ENCODE measurements around the gene HYLS1.
"Not testable (repeated sequence)": the region's sequence is repeated elsewhere in the genome, so short reads cannot be mapped to it uniquely, and the experiment has no call there.

The HYLS1 gene, protein sequence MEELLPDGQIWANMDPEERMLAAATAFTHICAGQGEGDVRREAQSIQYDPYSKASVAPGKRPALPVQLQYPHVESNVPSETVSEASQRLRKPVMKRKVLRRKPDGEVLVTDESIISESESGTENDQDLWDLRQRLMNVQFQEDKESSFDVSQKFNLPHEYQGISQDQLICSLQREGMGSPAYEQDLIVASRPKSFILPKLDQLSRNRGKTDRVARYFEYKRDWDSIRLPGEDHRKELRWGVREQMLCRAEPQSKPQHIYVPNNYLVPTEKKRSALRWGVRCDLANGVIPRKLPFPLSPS

DNA sequence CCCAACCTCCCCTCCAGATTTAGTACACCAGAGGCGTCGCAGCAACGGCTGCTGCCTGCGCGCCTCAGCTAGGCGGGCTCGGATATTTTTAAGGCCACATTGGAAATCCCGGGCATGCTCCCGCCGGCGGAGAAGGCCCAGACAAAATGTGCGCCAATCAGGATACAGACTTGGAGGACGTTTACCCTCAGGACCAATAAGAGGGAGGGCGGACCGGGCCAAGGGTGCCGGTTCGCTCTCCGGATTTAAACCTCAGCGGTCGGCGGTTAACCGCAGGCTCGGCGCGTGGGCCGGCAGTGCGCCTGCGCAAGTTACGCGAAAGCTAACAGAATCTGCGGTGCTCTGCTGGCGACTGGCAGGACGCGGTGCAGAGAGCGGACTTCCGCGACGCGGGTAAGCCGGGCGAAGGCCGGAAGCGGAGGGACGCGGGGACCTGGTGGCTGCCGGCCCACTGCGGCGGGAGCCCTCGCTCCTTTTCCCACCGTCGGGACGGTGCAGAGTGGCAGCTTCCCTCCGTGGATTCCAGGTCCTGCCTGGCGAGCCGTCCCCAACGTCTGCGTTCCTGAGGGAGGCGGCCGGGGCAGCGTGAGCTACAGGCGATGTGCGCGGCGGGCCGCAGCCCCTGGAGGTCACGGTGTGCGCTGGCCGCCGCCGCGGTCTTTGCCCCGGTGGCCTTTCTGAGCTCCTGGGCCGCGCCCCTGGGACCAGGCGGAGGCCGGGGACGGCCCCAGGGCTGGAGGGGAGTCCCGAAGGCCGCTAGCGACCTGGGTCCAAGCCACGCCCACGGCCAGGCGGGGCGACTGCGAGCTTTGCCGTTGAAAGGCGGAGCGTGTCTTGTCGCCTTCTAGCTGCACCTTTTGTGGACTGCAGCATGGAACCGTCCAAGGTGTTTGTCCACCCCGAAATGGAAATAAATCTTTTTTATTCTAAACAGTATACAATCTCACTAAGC lies at the start of gene HYLS1:
HYLS1 (plus strand) TSS at position 296 of the 952 bp plus-strand sequence. CDS start 11,701 bp downstream, outside the sequence.
- peak; percentile 95 for DNase-seq
- no peak for TF ChIP-seq GATA1 (IDR thresholded peaks at IDR 0.05; ENCODE audit: low read depth, low read length)
- peak; percentile 85 for TF ChIP-seq POLR2A (IDR thresholded peaks at IDR 0.05; ENCODE audit: low read length)

DNA sequence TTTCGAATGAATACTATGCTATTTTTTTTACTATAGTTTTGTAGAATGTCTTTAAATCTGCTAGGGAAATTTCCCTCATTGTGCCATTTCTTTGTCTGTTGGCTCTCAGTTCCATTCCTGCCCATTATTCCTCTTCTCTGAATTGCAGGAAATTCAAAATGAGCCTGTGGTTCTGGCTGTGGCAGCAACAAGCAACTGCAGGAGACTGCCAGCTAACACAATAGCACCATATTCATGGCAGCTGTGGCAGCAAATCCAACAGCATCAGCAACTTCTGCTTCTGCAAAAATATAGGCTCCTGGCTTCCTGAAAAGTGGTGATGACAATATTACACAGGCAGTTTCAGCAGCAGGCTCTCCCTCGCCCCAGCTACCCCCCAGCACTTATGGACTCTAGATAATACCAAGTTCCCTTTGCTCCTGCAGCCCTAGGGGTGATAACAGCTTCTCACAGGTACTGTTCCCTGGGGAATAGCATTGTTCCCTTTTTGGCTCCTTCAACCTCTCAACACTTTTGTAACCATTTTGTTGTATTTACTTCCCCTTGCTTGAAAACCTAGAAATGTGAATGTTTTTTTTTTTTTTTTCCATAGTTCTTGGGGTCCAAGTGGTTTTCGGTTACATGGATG lies 45.0 kb upstream of the HYLS1 start:
- no peak for DNase-seq
- TF ChIP-seq GATA1 (IDR thresholded peaks at IDR 0.05; ENCODE audit: low read depth, low read length) (no peak), POLR2A (IDR thresholded peaks at IDR 0.05; ENCODE audit: low read length) (no peak)

DNA sequence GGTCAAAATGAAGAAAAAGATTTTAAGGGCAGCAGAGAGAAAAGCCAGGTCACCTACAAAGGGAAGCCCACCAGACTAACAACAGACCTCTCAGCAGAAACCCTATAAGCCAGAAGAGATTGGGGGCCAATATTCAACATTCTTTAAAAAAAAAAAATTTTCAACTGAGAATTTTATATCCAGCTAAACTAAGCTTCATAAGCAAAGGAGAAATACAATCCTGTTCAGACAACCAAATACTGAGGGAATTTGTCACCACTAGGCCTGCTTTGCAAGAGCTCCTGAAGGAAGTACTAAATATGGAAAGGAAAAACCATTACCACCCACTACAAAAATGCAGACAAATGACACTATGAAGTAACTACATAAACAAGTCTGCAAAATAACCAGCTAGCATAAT lies 41.3 kb upstream of the HYLS1 start:
- DNase-seq, result no peak
- TF ChIP-seq GATA1 (IDR thresholded peaks at IDR 0.05; ENCODE audit: low read depth, low read length) (no peak), POLR2A (IDR thresholded peaks at IDR 0.05; ENCODE audit: low read length) (no peak)

DNA sequence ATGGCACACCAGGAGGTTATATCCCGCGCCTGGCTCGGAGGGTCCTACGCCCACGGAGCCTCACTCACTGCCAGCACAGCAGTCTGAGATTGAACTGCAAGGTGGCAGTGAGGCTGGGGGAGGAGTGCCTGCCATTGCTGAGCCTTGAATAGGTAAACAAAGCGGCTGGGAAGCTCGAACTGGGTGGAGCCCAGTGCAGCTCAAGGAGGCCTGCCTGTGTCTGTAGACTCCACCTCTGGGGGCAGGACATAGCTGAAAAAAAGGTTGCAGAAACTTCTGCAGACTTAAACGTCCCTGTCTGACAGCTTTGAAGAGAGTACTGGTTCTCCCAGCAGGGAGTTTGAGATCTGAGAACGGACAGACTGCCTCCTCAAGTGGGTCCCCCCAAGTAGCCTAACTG lies 29.8 kb upstream of the HYLS1 start:
- DNase-seq, result not testable (repeated sequence)

GRCh38 chr11:125862786-125863185 lies 24.7 kb upstream of the HYLS1 start:
- DNase-seq, result not testable (repeated sequence)

DNA sequence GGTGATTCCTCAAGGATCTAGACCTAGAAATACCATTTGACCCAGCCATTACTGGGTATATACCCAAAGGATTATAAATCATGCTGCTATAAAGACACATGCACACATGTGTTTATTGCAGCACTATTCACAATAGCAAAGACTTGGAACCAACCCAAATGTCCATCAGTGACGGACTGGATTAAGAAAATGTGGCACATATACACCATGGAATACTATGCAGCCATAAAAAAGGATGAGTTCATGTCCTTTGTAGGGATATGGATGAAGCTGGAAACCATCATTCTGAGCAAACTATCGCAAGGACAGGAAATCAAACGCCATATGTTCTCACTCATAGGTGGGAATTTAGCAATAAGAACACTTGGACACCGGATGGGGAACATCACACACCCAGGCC lies 22.1 kb upstream of the HYLS1 start:
- DNase-seq, result not testable (repeated sequence)

- TF ChIP-seq GATA1 (IDR thresholded peaks at IDR 0.05; ENCODE audit: low read depth, low read length), result no peak
- TF ChIP-seq POLR2A (IDR thresholded peaks at IDR 0.05; ENCODE audit: low read length), result no peak
- no peak for DNase-seq
These were observed 17.9 kb upstream of the HYLS1 start for GRCh38 chr11:125869521-125869920.

DNA sequence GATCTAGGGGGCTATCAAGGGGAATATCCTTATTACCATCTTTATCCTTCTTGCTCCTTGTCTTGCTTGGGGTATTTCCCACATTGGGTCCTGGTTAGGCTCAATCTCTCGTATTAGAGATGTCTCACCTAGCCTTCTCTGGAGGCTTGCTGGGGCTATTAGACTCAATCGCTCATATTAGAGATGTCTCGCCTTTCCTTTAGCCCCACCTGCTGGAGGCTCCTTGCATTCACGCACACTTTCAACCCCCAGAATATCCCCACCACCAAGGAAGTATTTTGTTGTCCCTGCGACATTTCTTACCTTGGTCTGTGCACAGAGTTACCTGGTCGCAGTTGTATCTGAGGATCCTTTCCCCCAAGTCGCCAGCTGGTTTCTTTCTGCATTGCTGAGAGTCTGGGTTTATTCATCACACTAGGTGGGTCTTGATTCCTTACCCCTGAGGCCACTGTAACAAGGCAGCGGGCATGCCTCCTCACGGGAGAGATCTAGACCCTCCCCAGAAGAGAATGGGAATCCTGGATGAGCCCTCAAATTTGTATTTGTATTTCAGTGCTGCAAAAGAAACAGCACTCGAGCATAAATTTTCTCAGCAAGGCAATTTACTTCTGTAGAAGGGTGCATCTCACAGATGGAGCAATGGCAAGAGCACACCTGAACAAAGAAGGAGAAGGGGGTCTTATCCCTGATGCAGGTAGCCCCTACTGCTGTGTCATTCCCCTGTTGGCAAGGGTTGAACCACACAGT lies 15.9 kb upstream of the HYLS1 start:
- DNase-seq, result peak; percentile 39 to 60
- no peak for TF ChIP-seq GATA1 (IDR thresholded peaks at IDR 0.05; ENCODE audit: low read depth, low read length)
- TF ChIP-seq POLR2A (IDR thresholded peaks at IDR 0.05; ENCODE audit: low read length), result no peak

DNA sequence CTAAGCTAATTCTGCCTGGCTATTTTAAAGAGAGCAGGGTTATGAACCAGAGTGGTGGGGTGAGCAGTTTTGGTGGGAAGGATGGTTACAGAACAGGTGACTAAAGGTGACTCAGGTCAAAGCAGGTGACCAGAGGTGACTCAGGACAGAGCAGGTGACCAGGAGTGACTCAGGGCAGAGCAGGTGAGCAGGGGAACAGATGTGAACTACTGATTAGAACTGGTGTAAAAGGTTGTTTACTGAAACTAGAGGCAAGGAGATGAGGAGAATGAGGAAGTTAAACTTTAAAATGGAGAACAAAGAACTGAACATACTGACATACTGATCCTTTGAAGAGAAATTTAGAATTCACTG lies 15.4 kb upstream of the HYLS1 start:
- TF ChIP-seq POLR2A (IDR thresholded peaks at IDR 0.05; ENCODE audit: low read length) (no peak), GATA1 (IDR thresholded peaks at IDR 0.05; ENCODE audit: low read depth, low read length) (no peak)

DNA sequence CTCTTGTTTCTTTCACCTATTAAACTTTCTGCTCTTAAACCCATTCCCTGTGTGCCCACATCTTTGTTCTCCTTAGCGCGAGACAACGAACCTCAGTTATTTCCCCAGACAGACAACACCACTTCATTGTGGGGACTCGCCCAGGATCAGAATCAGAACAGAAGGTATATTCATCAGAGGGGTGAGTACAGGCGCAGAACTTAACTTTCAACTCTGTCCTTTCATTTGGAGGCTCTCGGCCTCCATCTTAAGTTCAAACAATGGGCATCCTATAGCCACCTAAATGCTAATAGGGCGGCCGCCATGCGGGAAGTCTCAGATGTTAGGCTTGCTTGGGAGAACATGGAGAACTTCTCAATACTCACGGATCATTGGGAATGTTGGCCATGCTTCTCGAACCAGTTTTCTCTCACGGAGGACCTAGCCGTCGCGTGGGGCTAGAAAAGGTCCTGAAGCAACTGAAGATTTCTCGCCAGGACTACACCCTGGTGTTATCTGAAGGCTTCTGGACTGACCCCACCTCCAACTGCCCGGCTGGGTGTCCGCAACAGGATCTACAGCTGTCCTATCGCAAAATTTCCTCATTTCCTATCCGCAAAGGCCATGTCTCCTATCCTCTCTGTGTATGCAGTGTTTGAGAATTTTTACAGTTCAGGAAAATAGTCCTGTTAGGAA lies 13.4 kb upstream of the HYLS1 start:
- TF ChIP-seq GATA1 (IDR thresholded peaks at IDR 0.05; ENCODE audit: low read depth, low read length), result no peak
- TF ChIP-seq POLR2A (IDR thresholded peaks at IDR 0.05; ENCODE audit: low read length), result no peak
- DNase-seq, result no peak

More for the DNA sequence above, 15.4 kb upstream of the HYLS1 start:
- DNase-seq, result no peak

DNA sequence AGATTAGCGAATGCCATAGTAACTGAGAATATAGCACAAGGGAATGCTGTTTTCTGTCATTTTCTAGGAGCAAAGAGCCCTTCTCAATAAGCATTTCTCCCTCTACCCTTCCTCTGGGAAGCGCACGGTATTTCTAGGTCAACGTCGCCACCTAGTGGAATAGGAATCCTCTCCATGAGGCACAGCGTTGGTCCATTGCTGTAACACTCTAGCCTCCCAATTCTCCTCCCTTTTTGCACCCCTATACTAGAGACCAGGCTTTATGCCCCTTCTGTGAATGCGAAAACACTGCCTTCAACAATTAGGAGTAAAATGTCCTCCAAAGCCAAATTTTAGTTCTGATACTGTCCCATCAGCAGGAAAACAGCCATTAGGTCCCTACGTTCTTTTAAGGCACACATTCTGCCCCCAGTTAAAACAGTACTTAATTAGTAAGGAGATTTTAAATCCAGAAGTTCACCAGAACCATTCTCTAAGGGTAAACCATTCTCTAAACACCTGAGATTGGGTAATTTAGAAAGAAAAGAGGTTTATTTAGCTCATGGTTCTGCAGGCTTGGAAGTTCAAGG lies 12.8 kb upstream of the HYLS1 start:
- peak; percentile 52 to 76 for DNase-seq
- TF ChIP-seq POLR2A (IDR thresholded peaks at IDR 0.05; ENCODE audit: low read length) (no peak), GATA1 (IDR thresholded peaks at IDR 0.05; ENCODE audit: low read depth, low read length) (no peak)

DNA sequence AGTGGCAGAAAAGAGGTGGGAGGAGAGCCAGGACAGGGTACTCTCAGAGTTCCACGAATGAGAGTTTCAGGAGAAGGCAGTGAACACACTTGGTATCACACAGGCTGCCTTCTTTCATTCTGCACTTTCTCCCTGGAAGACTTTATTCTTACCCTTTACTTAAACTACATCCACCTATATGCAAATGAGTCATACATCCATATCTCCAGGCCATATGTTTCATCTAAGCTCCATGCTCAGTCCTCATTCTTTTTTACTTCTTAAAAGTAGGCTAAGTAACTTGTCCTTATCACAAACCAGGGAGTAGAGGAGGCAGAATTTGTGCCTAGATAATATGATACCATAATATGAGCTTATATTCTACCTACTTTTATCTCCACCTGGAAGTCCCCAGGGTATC lies 6.2 kb upstream of the HYLS1 start:
- DNase-seq, result no peak
- TF ChIP-seq GATA1 (IDR thresholded peaks at IDR 0.05; ENCODE audit: low read depth, low read length) (no peak), POLR2A (IDR thresholded peaks at IDR 0.05; ENCODE audit: low read length) (no peak)

DNA sequence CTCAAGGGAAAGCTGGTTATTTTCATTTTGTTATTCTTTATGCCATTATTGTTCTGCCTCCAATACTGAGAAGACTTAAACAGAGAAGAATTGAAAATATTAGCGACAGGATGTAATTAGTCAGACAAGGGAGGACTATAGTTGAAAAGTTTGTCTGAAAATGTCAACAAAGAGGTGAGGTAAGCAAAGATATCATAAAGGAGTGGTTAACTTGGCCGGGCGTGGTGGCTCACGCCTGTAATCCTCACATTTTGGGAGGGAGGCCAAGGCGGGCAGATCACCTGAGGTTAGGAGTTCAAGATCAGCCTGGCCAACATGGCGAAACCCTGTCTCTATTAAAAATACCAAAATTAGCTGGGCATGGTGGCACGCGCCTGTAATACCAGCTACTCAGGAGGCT lies 4.1 kb upstream of the HYLS1 start:
- no peak for DNase-seq
- TF ChIP-seq POLR2A (IDR thresholded peaks at IDR 0.05; ENCODE audit: low read length), result no peak
- no peak for TF ChIP-seq GATA1 (IDR thresholded peaks at IDR 0.05; ENCODE audit: low read depth, low read length)

Measured in erythroblast (primary cell).